Body of pancreas (tissue), 4 donors: ENCODE results near the gene TENM3. TPM values are rescaled to one million over a fixed set of nuclear protein-coding genes. Genes with fewer than 3 reads are reported as not detected.

Experiments
- ATAC-seq: fragments of 150-250 bp; one replicate; pipeline ENCODE4 v1.9.1; 2016
- DNase-seq, 4 donors: peaks; one replicate each; pipeline ENCODE4 v3.0.0-alpha.2; 2019
- H3K27ac ChIP-seq, 4 donors: fragments of 200-600 bp; sonication (generic); 1 replicate in 3 of 4; 2 replicates in 1 of 4; pipeline versions ENCODE4 v1.5.1 to v1.6.1; 2016 to 2019; ENCODE audit warnings: mild to moderate bottlenecking in 1 of 4, mixed read lengths in 1 of 4, moderate library complexity in 1 of 4
- H3K27me3 ChIP-seq, 2 donors: fragments of 200-600 bp; sonication (generic); one replicate each; pipeline ENCODE4 v1.6.0; 2016; ENCODE audit warnings: mild to moderate bottlenecking in 1 of 2
- H3K36me3 ChIP-seq, 2 donors: fragments of 200-600 bp; sonication (generic); replicated peaks in 1 of 2; 2 replicates each; pipeline ENCODE4 v1.5.1; 2016; ENCODE audit warnings: low read depth in 2 of 2; ENCODE audit not compliant: insufficient read depth in 1 of 2
- H3K4me1 ChIP-seq: fragments of 200-600 bp; sonication (generic); one replicate; pipeline ENCODE4 v1.6.0; 2016
- H3K4me3 ChIP-seq, 2 donors: fragments of 200-600 bp; sonication (generic); 1 replicate in 1 of 2; 2 replicates in 1 of 2; pipeline ENCODE4 v1.5.1; 2016 to 2019
- H3K9me3 ChIP-seq, 3 donors: fragments of 200-600 bp; sonication (generic); 1 replicate in 2 of 3; 2 replicates in 1 of 3; pipeline ENCODE4 v1.5.1; 2016
- POLR2A ChIP-seq, 3 donors: fragments of 450-650 bp; IDR thresholded peaks; one replicate each; pipeline ENCODE4 v1.6.1; 2016; ENCODE audit warnings: antibody characterized with exemption in 3 of 3, mild to moderate bottlenecking in 2 of 3
- whole genome bisulfite sequencing, 2 donors: methylation state at CpG; one replicate each; pipeline ENCODE4 v1.1.5; 2017; 5-methylcytosine and 5-hydroxymethylcytosine counted together
- intact Hi-C: fragments of 100-400 bp; cut with DNase I; formaldehyde crosslinking; loops from one replicate; pipeline ENCODE4 v1.15.1; 2023
- total RNA-seq, 2 donors: library from RNA; depleted of rRNA; stranded (reverse); fragments of >200 nt; gene quantifications; one replicate each; pipeline ENCODE4 v1.1.0, GENCODE V29; 2016
- TF ChIP-seq, protein P1 (sequence below), 7 experiments: fragments of 450-650 bp in 4 of 7; fragments of 200-600 bp in 3 of 7; sonication (generic) in 3 of 7; IDR thresholded peaks; one replicate each; pipeline ENCODE4 v1.5.1; 2016 to 2019; ENCODE audit warnings: antibody characterized with exemption in 7 of 7

The TENM3 gene
- total RNA-seq, 2 donors from 2014 or later: 2.3 to 9.6 TPM

- no peak for ATAC-seq
- no peak for DNase-seq
- Histone ChIP-seq H3K9me3 (no peaks in the 10 kb centered on the region), H3K27ac (no peak overlapping the region), H3K4me3 (no peak overlapping the region), H3K27me3 (no peaks in the 10 kb centered on the region), H3K4me1 (no peaks in the 10 kb centered on the region), H3K36me3 (no peaks in the 10 kb centered on the region)
- WGBS, 2 donors: 76 to 77% methylated on average over 11 of the region's 11 CpGs
- TF ChIP-seq, protein P1, sequence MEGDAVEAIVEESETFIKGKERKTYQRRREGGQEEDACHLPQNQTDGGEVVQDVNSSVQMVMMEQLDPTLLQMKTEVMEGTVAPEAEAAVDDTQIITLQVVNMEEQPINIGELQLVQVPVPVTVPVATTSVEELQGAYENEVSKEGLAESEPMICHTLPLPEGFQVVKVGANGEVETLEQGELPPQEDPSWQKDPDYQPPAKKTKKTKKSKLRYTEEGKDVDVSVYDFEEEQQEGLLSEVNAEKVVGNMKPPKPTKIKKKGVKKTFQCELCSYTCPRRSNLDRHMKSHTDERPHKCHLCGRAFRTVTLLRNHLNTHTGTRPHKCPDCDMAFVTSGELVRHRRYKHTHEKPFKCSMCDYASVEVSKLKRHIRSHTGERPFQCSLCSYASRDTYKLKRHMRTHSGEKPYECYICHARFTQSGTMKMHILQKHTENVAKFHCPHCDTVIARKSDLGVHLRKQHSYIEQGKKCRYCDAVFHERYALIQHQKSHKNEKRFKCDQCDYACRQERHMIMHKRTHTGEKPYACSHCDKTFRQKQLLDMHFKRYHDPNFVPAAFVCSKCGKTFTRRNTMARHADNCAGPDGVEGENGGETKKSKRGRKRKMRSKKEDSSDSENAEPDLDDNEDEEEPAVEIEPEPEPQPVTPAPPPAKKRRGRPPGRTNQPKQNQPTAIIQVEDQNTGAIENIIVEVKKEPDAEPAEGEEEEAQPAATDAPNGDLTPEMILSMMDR (IDR thresholded peaks at IDR 0.05): no peak
- TF ChIP-seq POLR2A (IDR thresholded peaks at IDR 0.05): no peak
- intact Hi-C loops: no loop called here
Measured at GRCh38 chr4:182291597-182292270, 48.5 kb downstream of the TENM3 start.

- Histone ChIP-seq H3K9me3 (no peaks in the 10 kb centered on the region), H3K27ac (no peak overlapping the region), H3K27me3 (no peaks in the 10 kb centered on the region), H3K36me3 (no peaks in the 10 kb centered on the region), H3K4me3 (no peak overlapping the region), H3K4me1 (no peaks in the 10 kb centered on the region)
- no peak for TF ChIP-seq POLR2A (IDR thresholded peaks at IDR 0.05)
- ATAC-seq (no peak), DNase-seq (no peak)
- intact Hi-C loops: no loop called here
- 83 to 84% methylated on average over 4 of the region's 4 CpGs for WGBS, 2 donors
Measured at GRCh38 chr4:182292612-182293011, 49.4 kb downstream of the TENM3 start.

DNA sequence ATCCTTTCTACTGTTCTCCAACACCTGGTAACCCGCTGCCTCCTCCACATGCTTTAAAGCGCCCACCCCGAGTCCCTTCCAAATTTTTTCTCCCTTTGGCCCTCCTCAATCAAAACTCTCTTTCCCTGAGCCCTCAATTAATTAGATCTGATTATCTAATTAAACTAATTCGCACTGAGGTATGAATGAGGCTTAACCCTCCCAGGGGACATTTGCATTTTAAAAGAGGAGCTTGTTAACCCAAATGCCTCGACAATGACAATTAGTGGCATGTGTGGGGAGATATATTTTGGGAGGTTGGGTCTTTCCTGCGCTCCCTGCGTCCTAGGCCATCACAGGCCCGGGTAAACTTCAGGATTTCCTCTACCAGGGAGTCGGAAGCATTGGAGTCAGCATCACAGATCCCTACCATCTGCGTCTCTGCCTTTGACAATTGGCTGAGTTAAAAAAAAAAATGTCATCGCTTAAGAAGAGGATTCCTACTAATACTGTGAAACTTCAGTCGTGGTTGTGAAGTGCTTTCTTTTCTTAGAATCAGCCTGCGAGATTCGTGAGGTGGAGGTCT lies 50.6 kb downstream of the TENM3 start:
- no peaks in the 10 kb centered on the region for H3K4me1 ChIP-seq
- H3K9me3 ChIP-seq: no peaks in the 10 kb centered on the region
- H3K27ac ChIP-seq: no peak overlapping the region
- intact Hi-C loops: no loop called here
- H3K4me3 ChIP-seq: no peak overlapping the region
- TF ChIP-seq, protein P1 (IDR thresholded peaks at IDR 0.05): no peak
- TF ChIP-seq POLR2A (IDR thresholded peaks at IDR 0.05): no peak
- DNase-seq (no peak), ATAC-seq (no peak)
- WGBS, 2 donors: 59 to 68% methylated on average over 14 of the region's 14 CpGs
- H3K27me3 ChIP-seq: no peaks in the 10 kb centered on the region
- no peaks in the 10 kb centered on the region for H3K36me3 ChIP-seq

DNA sequence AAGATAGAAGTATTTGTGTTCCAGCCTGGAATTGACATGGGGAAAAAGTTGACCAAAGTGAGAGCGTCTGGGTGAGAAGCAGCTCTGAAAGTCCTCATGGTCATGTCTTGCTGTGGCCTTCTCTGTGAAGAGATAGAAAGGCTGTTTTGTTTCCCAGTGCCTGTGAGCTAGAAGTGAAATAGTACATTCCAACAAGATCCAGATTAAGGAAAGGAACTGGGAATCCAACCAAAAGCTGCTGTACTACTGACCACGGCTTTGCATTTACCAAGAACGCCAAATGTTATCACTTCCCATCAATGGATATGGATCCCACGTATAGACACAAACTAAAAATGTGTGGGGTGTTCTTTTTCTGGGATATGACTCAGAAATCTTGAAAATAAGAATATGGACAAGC lies 51.2 kb downstream of the TENM3 start:
- Histone ChIP-seq H3K36me3 (no peaks in the 10 kb centered on the region), H3K4me3 (no peak overlapping the region), H3K27ac (no peak overlapping the region), H3K4me1 (no peaks in the 10 kb centered on the region), H3K27me3 (no peaks in the 10 kb centered on the region), H3K9me3 (no peaks in the 10 kb centered on the region)
- DNase-seq: no peak
- 72 to 77% methylated on average over 4 of the region's 4 CpGs for whole genome bisulfite sequencing, 2 donors
- intact Hi-C loops: no loop called here
- no peak for TF ChIP-seq POLR2A (IDR thresholded peaks at IDR 0.05)
- TF ChIP-seq, protein P1 (IDR thresholded peaks at IDR 0.05): no peak
- no peak for ATAC-seq

GRCh38 chr4:182297659-182298058 lies 54.5 kb downstream of the TENM3 start:
- H3K4me3 ChIP-seq: no peak overlapping the region
- no peaks in the 10 kb centered on the region for H3K9me3 ChIP-seq
- WGBS, 2 donors: 80% methylated on average over 9 of the region's 9 CpGs
- H3K27me3 ChIP-seq: no peaks in the 10 kb centered on the region
- no peak for TF ChIP-seq POLR2A (IDR thresholded peaks at IDR 0.05)
- TF ChIP-seq, protein P1 (IDR thresholded peaks at IDR 0.05): no peak
- H3K36me3 ChIP-seq: no peaks in the 10 kb centered on the region
- H3K27ac ChIP-seq: no peak overlapping the region
- no peaks in the 10 kb centered on the region for H3K4me1 ChIP-seq
- DNase-seq (no peak), ATAC-seq (no peak)
- intact Hi-C loops: no loop called here
